CD14-positive monocyte (primary cell): Measurements from ENCODE around the gene PNO1. TPM values are rescaled to one million over a fixed set of nuclear protein-coding genes. Genes with fewer than 3 reads are reported as not detected.

Experiments used
- DNase-seq, 3 donors: peaks; one replicate each; pipeline ENCODE4 v3.0.0-alpha.2; 2011 to 2022
- H2AFZ ChIP-seq: 2 replicates; pipeline ENCODE4 v1.6.0; 2012; ENCODE audit warnings: mild to moderate bottlenecking, low read depth, low read length, inconsistent platforms; ENCODE audit not compliant: insufficient read depth, poor library complexity, severe bottlenecking
- H3K27ac ChIP-seq, 2 donors: 1 replicate in 1 of 2; 2 replicates in 1 of 2; pipeline ENCODE4 v1.5.1; 2012 to 2013; ENCODE audit warnings: low read length in 2 of 2, control low read depth in 1 of 2, inconsistent platforms in 1 of 2, low read depth in 1 of 2, mild to moderate bottlenecking in 1 of 2
- H3K27me3 ChIP-seq, 2 donors: one replicate each; pipeline versions ENCODE4 v1.6.0 to v1.6.1; 2011 to 2013; ENCODE audit warnings: low read length in 2 of 2; ENCODE audit not compliant: control insufficient read depth in 2 of 2, insufficient read depth in 2 of 2
- H3K36me3 ChIP-seq, 2 donors: replicated peaks in 1 of 2; 1 replicate in 1 of 2; 2 replicates in 1 of 2; pipeline versions ENCODE4 v1.5.1 to v1.6.1; 2012 to 2013; ENCODE audit warnings: low read length in 2 of 2, control low read depth in 1 of 2, inconsistent platforms in 1 of 2, mild to moderate bottlenecking in 1 of 2; ENCODE audit not compliant: insufficient read depth in 2 of 2, control insufficient read depth in 1 of 2
- H3K4me1 ChIP-seq, 2 donors: 1 replicate in 1 of 2; 2 replicates in 1 of 2; pipeline versions ENCODE4 v1.5.1 to v1.6.1; 2012 to 2013; ENCODE audit warnings: low read length in 2 of 2, control low read depth in 1 of 2, inconsistent platforms in 1 of 2, mild to moderate bottlenecking in 1 of 2, moderate library complexity in 1 of 2; ENCODE audit not compliant: insufficient read depth in 2 of 2, control insufficient read depth in 1 of 2
- H3K4me2 ChIP-seq: replicated peaks from 2 replicates; pipeline ENCODE3; 2012; ENCODE audit warnings: low read length, moderate library complexity, mild to moderate bottlenecking; ENCODE audit not compliant: poor library complexity, severe bottlenecking; ENCODE audit errors: extremely low read depth
- H3K4me3 ChIP-seq, 3 experiments: fragments of 200-600 bp in 1 of 3; sonication (generic) in 1 of 3; replicated peaks in 1 of 3; 1 replicate in 2 of 3; 2 replicates in 1 of 3; pipeline ENCODE4 v1.5.1; 2011 to 2013; ENCODE audit warnings: low read length in 3 of 3, mild to moderate bottlenecking in 3 of 3, control low read depth in 2 of 3, low read depth in 2 of 3, inconsistent platforms in 1 of 3, moderate library complexity in 1 of 3
- H3K79me2 ChIP-seq: 2 replicates; pipeline ENCODE4 v1.6.0; 2012; ENCODE audit warnings: mild to moderate bottlenecking, control low read depth, inconsistent platforms, low read length, moderate library complexity; ENCODE audit not compliant: insufficient read depth
- H3K9ac ChIP-seq: 2 replicates; pipeline ENCODE4 v1.6.0; 2017; ENCODE audit warnings: low read length, mild to moderate bottlenecking; ENCODE audit not compliant: insufficient read depth, poor library complexity, severe bottlenecking
- H3K9me3 ChIP-seq, 2 donors: replicated peaks in 1 of 2; 1 replicate in 1 of 2; 2 replicates in 1 of 2; pipeline versions ENCODE4 v1.5.1 to v1.6.1; 2012 to 2013; ENCODE audit warnings: low read length in 2 of 2, control low read depth in 1 of 2; ENCODE audit not compliant: control insufficient read depth in 1 of 2, insufficient read depth in 1 of 2
- H4K20me1 ChIP-seq: 2 replicates; pipeline ENCODE4 v1.6.0; 2012; ENCODE audit warnings: mild to moderate bottlenecking, low read length, control low read depth, moderate library complexity; ENCODE audit not compliant: insufficient read depth
- H3K27ac Mint-ChIP-seq, 7 donors: one replicate each; pipeline ENCODE4 v1.8.0; 2020; ENCODE audit warnings: mild to moderate bottlenecking in 7 of 7, mixed read lengths in 7 of 7, moderate library complexity in 6 of 7, inconsistent platforms in 2 of 7
- H3K27me3 Mint-ChIP-seq, 3 donors: one replicate each; pipeline ENCODE4 v1.8.0; 2021 to 2022; ENCODE audit warnings: low read depth in 3 of 3, mild to moderate bottlenecking in 3 of 3, mixed read lengths in 3 of 3, moderate library complexity in 3 of 3, inconsistent platforms in 1 of 3
- H3K36me3 Mint-ChIP-seq, 2 donors: one replicate each; pipeline ENCODE4 v1.8.0; 2020; ENCODE audit warnings: mixed read lengths in 2 of 2, inconsistent platforms in 1 of 2, mild to moderate bottlenecking in 1 of 2
- H3K4me1 Mint-ChIP-seq: one replicate; pipeline ENCODE4 v1.8.0; 2020; ENCODE audit warnings: mild to moderate bottlenecking, mixed read lengths
- H3K4me3 Mint-ChIP-seq, 2 donors: one replicate each; pipeline ENCODE4 v1.8.0; 2020; ENCODE audit warnings: mild to moderate bottlenecking in 2 of 2, mixed read lengths in 2 of 2, moderate library complexity in 1 of 2
- H3K9me3 Mint-ChIP-seq, 7 donors: one replicate each; pipeline ENCODE4 v1.8.0; 2020 to 2022; ENCODE audit warnings: mixed read lengths in 7 of 7, mild to moderate bottlenecking in 6 of 7, moderate library complexity in 6 of 7, inconsistent platforms in 2 of 7
- CTCF ChIP-seq: fragments of 200-600 bp; IDR thresholded peaks from one replicate; pipeline ENCODE4 v1.8.0; 2022; ENCODE audit warnings: antibody characterized with exemption, mild to moderate bottlenecking
- WGBS: methylation state at CpG from one replicate; pipeline ENCODE4 v1.1.5; 2013; ENCODE audit warnings: missing lambda C conversion rate; ENCODE audit not compliant: insufficient coverage; 5-methylcytosine and 5-hydroxymethylcytosine counted together
- intact Hi-C, 2 donors: fragments of 100-400 bp; cut with micrococcal nuclease; formaldehyde crosslinking; loops; one replicate each; pipeline versions ENCODE4 v1.15.0 to v1.15.1; 2023
- polyA plus RNA-seq, 3 donors: library from polyadenylated mRNA; depleted of rRNA in 1 of 3; unstranded in 2 of 3; stranded (reverse) in 1 of 3; fragments of 300-500 nt in 2 of 3; fragments of >200 nt in 1 of 3; fragmentation: Illumina TruSeq in 2 of 3; gene quantifications; 1 replicate in 2 of 3; 2 replicates in 1 of 3; pipeline ENCODE4 v1.2.3, GENCODE V29; 2012 to 2021

The PNO1 gene
- polyA plus RNA-seq, 3 donors: 4.7 to 14.0 (median 10.8) TPM

- Histone ChIP-seq H4K20me1 (peaks cover 97% of the 10 kb centered on the region), H3K4me1 (peaks cover 3 to 16% of the 10 kb centered on the region in 2 donors), H2AFZ (no peak overlapping the region), H3K79me2 (peaks cover 83% of the 10 kb centered on the region), H3K36me3 (peaks cover 8 to 24% of the 10 kb centered on the region in 2 donors), H3K9me3 (no peaks in the 10 kb centered on the region), H3K4me3 (no peak overlapping the region), H3K9ac (no peak overlapping the region), H3K27ac (peak overlapping the region in 1 of 2 donors; percentile 65), H3K4me2 (no peak overlapping the region), H3K27me3 (no peaks in the 10 kb centered on the region)
- no peaks in the 10 kb centered on the region for H3K27me3 Mint-ChIP-seq
- no peak overlapping the region for H3K4me3 Mint-ChIP-seq
- TF ChIP-seq CTCF: no peak
- intact Hi-C loops: loop anchor here (5.0 to 10.0 kb wide), 4 partner anchors 65 to 245 kb away; no protein-coding TSS in a partner anchor
- peaks cover 12 to 26% of the 10 kb centered on the region in 2 donors for H3K36me3 Mint-ChIP-seq
- H3K27ac Mint-ChIP-seq: peak overlapping the region in 4 of 7 donors; percentile 30 to 72 (median 62)
- peaks cover 30% of the 10 kb centered on the region for H3K4me1 Mint-ChIP-seq
- no peaks in the 10 kb centered on the region for H3K9me3 Mint-ChIP-seq
- peak in 1 of 3 donors; percentile 11 for DNase-seq
- WGBS: 90% methylated on average over 2 of the region's 15 CpGs
Measured at GRCh38 chr2:68189991-68190784, 32.5 kb downstream of the PNO1 start.

GRCh38 chr2:68190991-68191731 lies 33.5 kb downstream of the PNO1 start:
- peaks cover 36% of the 10 kb centered on the region for H3K4me1 Mint-ChIP-seq
- H3K27ac ChIP-seq: peak overlapping the region in 1 of 2 donors; percentile 65
- no peaks in the 10 kb centered on the region for H3K9me3 ChIP-seq
- H3K36me3 ChIP-seq: peaks cover 5 to 17% of the 10 kb centered on the region in 2 donors
- H3K9ac ChIP-seq: no peak overlapping the region
- H3K4me3 ChIP-seq: no peak overlapping the region
- H3K79me2 ChIP-seq: peaks cover 88% of the 10 kb centered on the region
- DNase-seq: peak; percentile 38 to 70 (median 39)
- no peak overlapping the region for H3K4me3 Mint-ChIP-seq
- TF ChIP-seq CTCF: no peak
- peaks cover 98% of the 10 kb centered on the region for H4K20me1 ChIP-seq
- H3K4me2 ChIP-seq: no peak overlapping the region
- H3K27me3 Mint-ChIP-seq: no peaks in the 10 kb centered on the region
- intact Hi-C loops: loop anchor here in 1 of 2 donors (10.0 kb wide), 2 partner anchors 94 to 244 kb away; no protein-coding TSS in a partner anchor
- H3K4me1 ChIP-seq: peaks cover 6 to 25% of the 10 kb centered on the region in 2 donors
- H3K27me3 ChIP-seq: no peaks in the 10 kb centered on the region
- H3K9me3 Mint-ChIP-seq: no peaks in the 10 kb centered on the region
- peak overlapping the region in 2 of 7 donors; percentile 14 to 67 for H3K27ac Mint-ChIP-seq
- no peak overlapping the region for H2AFZ ChIP-seq
- no CpG with 5 or more reads among the region's 3 CpGs for WGBS
- H3K36me3 Mint-ChIP-seq: peaks cover 9 to 19% of the 10 kb centered on the region in 2 donors
